ENCODE data around the gene CDK2. TPM values are rescaled to one million over a fixed set of nuclear protein-coding genes. Genes with fewer than 3 reads are reported as not detected.
"Not testable (repeated sequence)": the region's sequence is repeated elsewhere in the genome, so short reads cannot be mapped to it uniquely, and the experiment has no call there.

CDK2 gene
- polyA plus RNA-seq (2011; rRNA removed) = 51.0 and 86.3 TPM in 2 replicates
- polyA plus RNA-seq (2012; cell fraction: cytosol; rRNA removed) = 93.1 and 110 TPM in 2 replicates
- polyA plus RNA-seq (2012; cell fraction: nucleus; rRNA removed) = 72.1 and 82.3 TPM in 2 replicates
- 41.5 to 53.8 TPM (median 48.3 TPM) in 3 replicates for polyA plus RNA-seq (2017; fragmentation: RNase III; extraction: RNeasy Plus Mini Kit Qiagen cat#74134 plus additional on column Dnase treatment)
- 72.7 and 78.5 TPM in 2 replicates for polyA minus RNA-seq (2011; rRNA and poly(A)+ RNA removed)

DNA sequence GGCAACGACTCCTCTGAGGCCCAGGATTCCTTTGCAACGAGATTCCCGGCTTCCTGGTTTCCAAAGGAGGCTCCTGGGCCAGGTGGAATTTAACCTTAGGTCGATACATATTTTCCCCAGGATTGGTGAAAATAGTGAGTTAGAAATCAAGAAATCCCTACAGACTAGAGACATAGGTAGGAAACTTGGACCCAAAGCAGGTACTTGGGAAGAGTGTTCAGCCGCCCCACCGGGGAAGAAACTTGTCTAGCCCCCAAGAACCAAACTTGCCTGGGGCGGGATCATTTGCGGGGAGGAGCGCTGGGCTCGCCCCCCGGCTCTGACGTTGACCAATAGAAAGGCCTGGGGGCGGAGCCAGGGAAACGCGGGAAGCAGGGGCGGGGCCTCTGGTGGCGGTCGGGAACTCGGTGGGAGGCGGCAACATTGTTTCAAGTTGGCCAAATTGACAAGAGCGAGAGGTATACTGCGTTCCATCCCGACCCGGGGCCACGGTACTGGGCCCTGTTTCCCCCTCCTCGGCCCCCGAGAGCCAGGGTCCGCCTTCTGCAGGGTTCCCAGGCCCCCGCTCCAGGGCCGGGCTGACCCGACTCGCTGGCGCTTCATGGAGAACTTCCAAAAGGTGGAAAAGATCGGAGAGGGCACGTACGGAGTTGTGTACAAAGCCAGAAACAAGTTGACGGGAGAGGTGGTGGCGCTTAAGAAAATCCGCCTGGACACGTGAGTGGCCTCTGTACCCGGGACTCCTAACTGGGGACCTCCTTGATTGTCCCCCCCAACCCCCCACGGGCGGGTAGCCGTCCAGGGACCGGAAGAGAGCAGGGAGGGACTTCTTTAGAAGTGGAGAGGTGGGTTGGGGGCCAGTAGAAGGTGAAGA lies at the start of gene CDK2:
TSS of gene CDK2 (plus strand) at position 423 of the 874 bp plus-strand sequence. CDS start at position 602, 179 bp downstream.
- Histone ChIP-seq H3K4me2 (peak within 1 kb of the TSS; percentile 79), H3K4me3 (peak within 1 kb of the TSS; percentile 83), H3K4me1 (peaks cover 18% of the 10 kb centered on the region; the same call in 2 of the 3 replicates), H3K27ac (peak within 1 kb of the TSS; percentile 76 to 86), H3K9me3 (no peaks in the 10 kb centered on the region)
- CTCF ChIA-PET = interaction anchor here (0.8 to 2.4 kb wide), 3 partner anchors 9 to 36 kb away, joined by 3 to 14 read pairs (median 4); partner anchors contain the start of gene SUOX
- POLR2A ChIA-PET = no interaction called here
- under 1% methylated on average over 45 of the region's 45 CpGs for WGBS (ENCODE audit: missing lambda C conversion rate)
- TF ChIP-seq, protein P1, sequence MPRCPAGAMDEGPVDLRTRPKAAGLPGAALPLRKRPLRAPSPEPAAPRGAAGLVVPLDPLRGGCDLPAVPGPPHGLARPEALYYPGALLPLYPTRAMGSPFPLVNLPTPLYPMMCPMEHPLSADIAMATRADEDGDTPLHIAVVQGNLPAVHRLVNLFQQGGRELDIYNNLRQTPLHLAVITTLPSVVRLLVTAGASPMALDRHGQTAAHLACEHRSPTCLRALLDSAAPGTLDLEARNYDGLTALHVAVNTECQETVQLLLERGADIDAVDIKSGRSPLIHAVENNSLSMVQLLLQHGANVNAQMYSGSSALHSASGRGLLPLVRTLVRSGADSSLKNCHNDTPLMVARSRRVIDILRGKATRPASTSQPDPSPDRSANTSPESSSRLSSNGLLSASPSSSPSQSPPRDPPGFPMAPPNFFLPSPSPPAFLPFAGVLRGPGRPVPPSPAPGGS (IDR thresholded peaks at IDR 0.05) = 0 out of 3 replicates have a peak, but pooled peaks have one; percentile 27
- no peak for TF ChIP-seq HOXA7 (CRISPR knock-in tag; IDR thresholded peaks at IDR 0.05)
- TF ChIP-seq FOSB (CRISPR knock-in tag; IDR thresholded peaks at IDR 0.05) = no peak
- peak; percentile 60 for TF ChIP-seq PHF8 (IDR thresholded peaks at IDR 0.05; ENCODE audit: borderline replicate concordance, low read depth)
- TF ChIP-seq MYC (IDR thresholded peaks at IDR 0.05; ENCODE audit: borderline replicate concordance, low read length) = no peak
- TF ChIP-seq GATA3 (IDR thresholded peaks at IDR 0.05; ENCODE audit: borderline replicate concordance) = no peak
- no peak for TF ChIP-seq ZFP36 (IDR thresholded peaks at IDR 0.05; ENCODE audit: borderline replicate concordance, partially characterized antibody)
- TF ChIP-seq POLR2A (IDR thresholded peaks at IDR 0.05; ENCODE audit: low read length) = peak; percentile 44
- TF ChIP-seq, protein P2, sequence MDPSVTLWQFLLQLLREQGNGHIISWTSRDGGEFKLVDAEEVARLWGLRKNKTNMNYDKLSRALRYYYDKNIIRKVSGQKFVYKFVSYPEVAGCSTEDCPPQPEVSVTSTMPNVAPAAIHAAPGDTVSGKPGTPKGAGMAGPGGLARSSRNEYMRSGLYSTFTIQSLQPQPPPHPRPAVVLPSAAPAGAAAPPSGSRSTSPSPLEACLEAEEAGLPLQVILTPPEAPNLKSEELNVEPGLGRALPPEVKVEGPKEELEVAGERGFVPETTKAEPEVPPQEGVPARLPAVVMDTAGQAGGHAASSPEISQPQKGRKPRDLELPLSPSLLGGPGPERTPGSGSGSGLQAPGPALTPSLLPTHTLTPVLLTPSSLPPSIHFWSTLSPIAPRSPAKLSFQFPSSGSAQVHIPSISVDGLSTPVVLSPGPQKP (IDR thresholded peaks at IDR 0.05; ENCODE audit: low read depth, low read length) = no peak
- no peak for TF ChIP-seq HEYL (CRISPR knock-in tag; IDR thresholded peaks at IDR 0.05)
- TF ChIP-seq JUN (IDR thresholded peaks at IDR 0.05) = no peak
- FAIRE-seq (no peak), ATAC-seq (peak; percentile 94 to 96), DNase-seq (ENCODE audit: low read depth in 1 of 2, low spot score in 1 of 2) (peak; percentile 79 to 92)

DNA sequence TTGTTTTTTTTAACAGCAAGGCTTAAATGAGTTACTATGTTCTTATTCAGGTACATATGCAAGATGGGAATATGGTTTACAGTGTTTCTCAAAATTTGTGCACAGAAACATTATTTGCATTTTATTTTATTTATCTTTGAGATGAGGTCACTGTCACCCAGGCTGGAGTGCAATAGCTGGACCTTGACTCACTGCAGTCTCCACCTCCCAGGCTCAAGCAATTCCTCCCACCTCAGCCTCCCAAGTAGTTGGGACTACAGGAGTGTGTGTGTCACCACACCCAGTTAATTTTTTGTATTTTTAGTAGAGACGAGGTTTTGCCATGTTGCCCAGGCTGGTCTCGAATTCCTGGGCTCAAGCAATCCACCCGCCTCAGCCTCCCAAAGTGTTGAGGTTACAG lies 47.6 kb upstream of the CDK2 start:
- ATAC-seq (peak; percentile 86 to 88), DNase-seq (ENCODE audit: low read depth in 1 of 2, low spot score in 1 of 2) (peak in 1 of 2 experiments; percentile 72)
- POLR2A ChIA-PET; H3K9me3 ChIP-seq; H3K4me3 ChIP-seq; FAIRE-seq; TF ChIP-seq FOSL2 (IDR thresholded peaks at IDR 0.05): not testable (repeated sequence)
- WGBS (ENCODE audit: missing lambda C conversion rate) = 49% methylated on average over 3 of the region's 3 CpGs
- CTCF ChIA-PET = interaction anchor here (5.1 kb wide), 1 partner anchor 21 kb away, joined by 24 read pairs; no protein-coding TSS in a partner anchor
- H3K4me2 ChIP-seq = peak overlapping the region; percentile 56
- TF ChIP-seq FOSL2 (CRISPR knock-in tag; IDR thresholded peaks at IDR 0.05) = peak; percentile 32; the same call in 1 of the 2 replicates
- peaks cover 28% of the 10 kb centered on the region for H3K4me1 ChIP-seq
- H3K27ac ChIP-seq = peak overlapping the region; percentile 46 to 72; a peak in 4 of 6 replicates

DNA sequence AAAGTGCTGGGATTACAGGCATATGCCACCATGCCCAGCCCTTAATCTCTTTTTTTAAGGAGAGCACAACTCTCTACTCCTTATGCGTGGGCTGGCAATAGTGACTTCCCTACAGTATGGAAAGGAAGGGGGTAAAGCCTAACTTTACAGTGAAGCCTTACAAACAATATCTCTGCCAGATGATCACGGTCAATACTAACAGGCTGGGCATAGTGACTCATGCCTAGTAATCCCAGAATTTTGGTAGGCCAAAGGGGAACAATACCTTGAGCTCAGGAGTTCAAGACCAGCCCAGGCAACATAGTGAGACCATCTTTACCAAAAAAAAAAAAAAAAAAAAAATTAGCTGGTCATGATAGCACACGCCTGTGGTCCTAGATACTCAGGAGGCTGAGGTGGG lies 44.5 kb upstream of the CDK2 start:
- CTCF ChIA-PET = interaction anchor here (1.8 to 7.7 kb wide), 2 partner anchors 9 to 15 kb away, joined by 4 to 84 read pairs; partner anchors contain the start of gene DGKA
- H3K4me3 ChIP-seq = no peak overlapping the region
- H3K9me3 ChIP-seq = no peaks in the 10 kb centered on the region
- DNase-seq (ENCODE audit: low read depth in 1 of 2, low spot score in 1 of 2) = no peak
- peaks cover 26% of the 10 kb centered on the region for H3K4me1 ChIP-seq
- ATAC-seq = no peak
- FAIRE-seq = no peak
- H3K27ac ChIP-seq = no peak overlapping the region
- H3K4me2 ChIP-seq = no peak overlapping the region
- 85% methylated on average over 3 of the region's 3 CpGs for WGBS (ENCODE audit: missing lambda C conversion rate)
- POLR2A ChIA-PET = no interaction called here
- TF ChIP-seq, protein P3, sequence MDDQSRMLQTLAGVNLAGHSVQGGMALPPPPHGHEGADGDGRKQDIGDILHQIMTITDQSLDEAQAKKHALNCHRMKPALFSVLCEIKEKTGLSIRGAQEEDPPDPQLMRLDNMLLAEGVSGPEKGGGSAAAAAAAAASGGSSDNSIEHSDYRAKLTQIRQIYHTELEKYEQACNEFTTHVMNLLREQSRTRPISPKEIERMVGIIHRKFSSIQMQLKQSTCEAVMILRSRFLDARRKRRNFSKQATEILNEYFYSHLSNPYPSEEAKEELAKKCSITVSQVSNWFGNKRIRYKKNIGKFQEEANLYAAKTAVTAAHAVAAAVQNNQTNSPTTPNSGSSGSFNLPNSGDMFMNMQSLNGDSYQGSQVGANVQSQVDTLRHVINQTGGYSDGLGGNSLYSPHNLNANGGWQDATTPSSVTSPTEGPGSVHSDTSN (IDR thresholded peaks at IDR 0.05) = no peak
- no peak for TF ChIP-seq MAZ (IDR thresholded peaks at IDR 0.05; ENCODE audit: borderline replicate concordance, low read depth, low read length)
- TF ChIP-seq HOXA7 (CRISPR knock-in tag; IDR thresholded peaks at IDR 0.05) = no peak
- no peak for TF ChIP-seq RFX5 (IDR thresholded peaks at IDR 0.05)
- TF ChIP-seq, protein P4, sequence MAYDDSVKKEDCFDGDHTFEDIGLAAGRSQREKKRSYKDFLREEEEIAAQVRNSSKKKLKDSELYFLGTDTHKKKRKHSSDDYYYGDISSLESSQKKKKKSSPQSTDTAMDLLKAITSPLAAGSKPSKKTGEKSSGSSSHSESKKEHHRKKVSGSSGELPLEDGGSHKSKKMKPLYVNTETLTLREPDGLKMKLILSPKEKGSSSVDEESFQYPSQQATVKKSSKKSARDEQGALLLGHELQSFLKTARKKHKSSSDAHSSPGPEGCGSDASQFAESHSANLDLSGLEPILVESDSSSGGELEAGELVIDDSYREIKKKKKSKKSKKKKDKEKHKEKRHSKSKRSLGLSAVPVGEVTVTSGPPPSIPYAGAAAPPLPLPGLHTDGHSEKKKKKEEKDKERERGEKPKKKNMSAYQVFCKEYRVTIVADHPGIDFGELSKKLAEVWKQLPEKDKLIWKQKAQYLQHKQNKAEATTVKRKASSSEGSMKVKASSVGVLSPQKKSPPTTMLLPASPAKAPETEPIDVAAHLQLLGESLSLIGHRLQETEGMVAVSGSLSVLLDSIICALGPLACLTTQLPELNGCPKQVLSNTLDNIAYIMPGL (CRISPR knock-in tag; IDR thresholded peaks at IDR 0.05; ENCODE audit: borderline replicate concordance) = no peak
- no peak for TF ChIP-seq SREBF2 (IDR thresholded peaks at IDR 0.05)
- TF ChIP-seq, protein P5, sequence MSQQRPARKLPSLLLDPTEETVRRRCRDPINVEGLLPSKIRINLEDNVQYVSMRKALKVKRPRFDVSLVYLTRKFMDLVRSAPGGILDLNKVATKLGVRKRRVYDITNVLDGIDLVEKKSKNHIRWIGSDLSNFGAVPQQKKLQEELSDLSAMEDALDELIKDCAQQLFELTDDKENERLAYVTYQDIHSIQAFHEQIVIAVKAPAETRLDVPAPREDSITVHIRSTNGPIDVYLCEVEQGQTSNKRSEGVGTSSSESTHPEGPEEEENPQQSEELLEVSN (IDR thresholded peaks at IDR 0.05; ENCODE audit: borderline replicate concordance, low read depth) = no peak
- no peak for TF ChIP-seq PHF8 (IDR thresholded peaks at IDR 0.05; ENCODE audit: borderline replicate concordance, low read depth)
- no peak for TF ChIP-seq HDAC2 (IDR thresholded peaks at IDR 0.05)
- no peak for TF ChIP-seq BHLHE40 (IDR thresholded peaks at IDR 0.05; ENCODE audit: low read depth, low read length)
- no peak for TF ChIP-seq CEBPB (IDR thresholded peaks at IDR 0.05)
- TF ChIP-seq JUNB (IDR thresholded peaks at IDR 0.05) = no peak
- TF ChIP-seq, protein P6, sequence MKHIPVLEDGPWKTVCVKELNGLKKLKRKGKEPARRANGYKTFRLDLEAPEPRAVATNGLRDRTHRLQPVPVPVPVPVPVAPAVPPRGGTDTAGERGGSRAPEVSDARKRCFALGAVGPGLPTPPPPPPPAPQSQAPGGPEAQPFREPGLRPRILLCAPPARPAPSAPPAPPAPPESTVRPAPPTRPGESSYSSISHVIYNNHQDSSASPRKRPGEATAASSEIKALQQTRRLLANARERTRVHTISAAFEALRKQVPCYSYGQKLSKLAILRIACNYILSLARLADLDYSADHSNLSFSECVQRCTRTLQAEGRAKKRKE (CRISPR knock-in tag; IDR thresholded peaks at IDR 0.05; ENCODE audit: low read depth) = no peak
- TF ChIP-seq NR3C1 (IDR thresholded peaks at IDR 0.05) = no peak

Measured in A549 (cell line).